ENCODE data around the gene ALDH1A1. TPM values are rescaled to one million over a fixed set of nuclear protein-coding genes. Genes with fewer than 3 reads are reported as not detected.

The ALDH1A1 gene
- total RNA-seq, 1 experiment from 2014 or later: not detected

DNA sequence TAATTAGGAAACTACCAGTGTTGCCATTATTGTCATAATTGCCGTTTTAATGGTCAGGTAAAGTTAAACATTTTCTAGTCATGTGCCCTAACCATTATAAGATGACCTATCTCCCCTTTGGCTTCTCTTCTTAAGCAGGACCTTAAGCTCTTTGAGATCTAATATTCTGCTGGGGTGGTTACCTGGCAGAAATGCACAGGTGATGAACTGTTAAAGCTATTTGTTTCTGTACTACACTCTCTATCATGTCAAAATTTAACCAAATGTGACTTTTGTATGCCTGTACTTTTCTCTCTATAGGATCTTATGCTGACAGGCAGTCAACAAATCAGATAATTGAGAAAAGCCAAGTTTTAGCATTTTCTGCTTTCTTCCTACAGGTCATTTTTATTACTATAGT, 23.3 kb downstream of the ALDH1A1 start:
- H3K27me3 ChIP-seq (replicated peaks): 0 out of 2 replicates have a peak, but pooled peaks cover 7% of the 10 kb centered on the region
- H3K36me3 ChIP-seq: no peaks in the 10 kb centered on the region
- H3K4me1 ChIP-seq (replicated peaks): no peaks in the 10 kb centered on the region
- H3K27ac ChIP-seq: no peak overlapping the region
- no peak overlapping the region for H3K4me3 ChIP-seq
- H3K9me3 ChIP-seq (replicated peaks): no peaks in the 10 kb centered on the region
- no peak for DNase-seq (ENCODE audit: low read depth in 1 of 2, low spot score in 2 of 2)

DNA sequence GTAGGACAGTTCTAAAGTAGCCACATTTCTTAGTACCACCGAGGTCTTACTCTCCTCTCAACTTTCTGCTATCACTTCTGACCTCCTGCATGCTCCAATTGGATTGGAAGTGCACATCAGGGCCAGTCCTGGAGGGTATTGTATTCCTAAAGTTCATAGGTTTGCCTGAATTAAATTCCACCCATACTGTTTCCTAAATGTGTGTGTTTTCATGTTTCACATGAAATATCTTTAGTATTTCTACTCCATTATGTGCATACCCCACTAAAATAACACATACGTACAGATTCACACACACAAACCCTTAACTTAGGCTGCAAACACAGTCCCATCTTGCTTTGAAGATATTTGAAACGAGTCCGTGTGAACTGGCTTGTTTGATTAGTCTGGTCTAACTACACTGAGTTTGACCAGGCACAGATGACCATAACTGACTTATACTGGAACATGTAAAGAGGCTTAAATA, 24.8 kb downstream of the ALDH1A1 start:
- Histone ChIP-seq H3K4me1 (replicated peaks) (no peaks in the 10 kb centered on the region), H3K27ac (no peak overlapping the region), H3K4me3 (no peak overlapping the region), H3K27me3 (replicated peaks) (0 out of 2 replicates have a peak, but pooled peaks cover 7% of the 10 kb centered on the region), H3K9me3 (replicated peaks) (no peaks in the 10 kb centered on the region), H3K36me3 (no peaks in the 10 kb centered on the region)
- DNase-seq (ENCODE audit: low read depth in 1 of 2, low spot score in 2 of 2): no peak

DNA sequence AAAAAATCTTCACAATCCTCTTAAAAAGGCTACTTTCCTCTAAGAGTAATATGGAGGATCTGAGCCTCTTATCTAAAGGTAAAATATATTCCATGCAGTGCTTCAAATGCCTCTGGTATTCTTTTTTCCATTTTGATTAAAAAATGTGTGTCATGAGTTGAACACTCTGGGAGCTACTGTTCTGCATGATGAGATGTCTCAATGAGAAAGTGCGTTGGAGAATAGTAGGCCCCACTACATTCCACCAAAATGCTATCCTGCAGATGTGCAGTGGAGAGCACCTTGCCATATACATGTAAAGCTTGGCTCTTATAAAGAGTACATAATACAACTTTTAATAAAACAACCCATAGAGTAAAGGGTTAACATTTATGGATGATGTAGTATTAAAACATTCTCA, 26.3 kb downstream of the ALDH1A1 start:
- Histone ChIP-seq H3K4me3 (no peak overlapping the region), H3K36me3 (no peaks in the 10 kb centered on the region), H3K27me3 (replicated peaks) (0 out of 2 replicates have a peak, but pooled peaks cover 7% of the 10 kb centered on the region), H3K9me3 (replicated peaks) (no peaks in the 10 kb centered on the region), H3K4me1 (replicated peaks) (no peaks in the 10 kb centered on the region), H3K27ac (no peak overlapping the region)
- no peak for DNase-seq (ENCODE audit: low read depth in 1 of 2, low spot score in 2 of 2)

DNA sequence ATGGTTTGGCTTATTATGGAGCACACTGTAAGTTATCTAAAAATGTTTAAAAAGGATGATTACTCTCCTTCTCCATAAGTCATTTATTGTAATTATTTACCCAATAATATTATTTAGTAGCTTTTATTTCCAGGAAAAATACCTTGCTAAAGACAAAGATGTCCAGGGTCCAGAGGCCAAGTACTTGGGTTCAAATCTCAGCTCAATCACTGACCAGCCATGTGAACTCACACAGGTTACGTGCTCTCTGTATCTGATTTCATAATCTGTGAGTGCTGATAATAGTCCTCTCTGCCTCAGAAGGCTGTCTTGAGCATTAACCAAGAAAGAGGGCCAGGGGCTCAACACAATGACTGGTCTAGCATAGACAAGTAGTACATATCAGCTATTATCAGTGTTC, 27.0 kb downstream of the ALDH1A1 start:
- Histone ChIP-seq H3K4me3 (no peak overlapping the region), H3K36me3 (no peaks in the 10 kb centered on the region), H3K9me3 (replicated peaks) (no peaks in the 10 kb centered on the region), H3K4me1 (replicated peaks) (no peaks in the 10 kb centered on the region), H3K27me3 (replicated peaks) (0 out of 2 replicates have a peak, but pooled peaks cover 7% of the 10 kb centered on the region), H3K27ac (no peak overlapping the region)
- no peak for DNase-seq (ENCODE audit: low read depth in 1 of 2, low spot score in 2 of 2)

DNA sequence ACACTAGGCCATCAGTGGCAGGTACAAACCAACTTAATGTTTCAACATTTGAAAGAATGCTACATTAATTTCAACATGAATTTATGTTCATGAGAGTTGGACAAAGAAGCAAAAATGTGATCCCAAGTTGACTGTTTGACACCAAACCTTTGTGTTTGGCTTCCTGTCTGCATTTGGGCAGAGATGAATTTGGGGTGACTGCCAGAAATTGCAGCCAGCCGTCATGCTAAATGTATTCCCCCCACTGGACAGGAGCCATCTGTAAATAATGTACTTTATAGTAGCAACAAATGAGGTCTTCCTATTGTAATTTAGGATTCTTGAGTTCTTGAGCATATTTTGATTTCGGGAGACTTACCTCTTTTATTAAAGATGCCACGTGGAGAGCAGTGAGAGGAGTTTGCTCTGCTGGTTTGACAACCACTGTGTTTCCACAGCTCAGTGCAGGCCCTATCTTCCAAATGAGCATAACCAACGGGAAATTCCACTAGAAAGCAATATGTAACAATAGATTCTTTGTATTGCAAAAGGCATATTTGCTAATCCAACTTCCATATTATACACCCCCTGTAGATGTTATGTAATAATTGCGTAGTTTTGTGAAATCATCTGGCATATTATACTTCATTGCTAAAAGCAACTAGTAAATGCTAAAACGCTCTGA, 27.6 kb downstream of the ALDH1A1 start:
- Histone ChIP-seq H3K27ac (no peak overlapping the region), H3K4me1 (replicated peaks) (no peaks in the 10 kb centered on the region), H3K36me3 (no peaks in the 10 kb centered on the region), H3K9me3 (replicated peaks) (no peaks in the 10 kb centered on the region), H3K4me3 (no peak overlapping the region), H3K27me3 (replicated peaks) (0 out of 2 replicates have a peak, but pooled peaks cover 10% of the 10 kb centered on the region)
- DNase-seq (ENCODE audit: low read depth in 1 of 2, low spot score in 2 of 2): no peak

DNA sequence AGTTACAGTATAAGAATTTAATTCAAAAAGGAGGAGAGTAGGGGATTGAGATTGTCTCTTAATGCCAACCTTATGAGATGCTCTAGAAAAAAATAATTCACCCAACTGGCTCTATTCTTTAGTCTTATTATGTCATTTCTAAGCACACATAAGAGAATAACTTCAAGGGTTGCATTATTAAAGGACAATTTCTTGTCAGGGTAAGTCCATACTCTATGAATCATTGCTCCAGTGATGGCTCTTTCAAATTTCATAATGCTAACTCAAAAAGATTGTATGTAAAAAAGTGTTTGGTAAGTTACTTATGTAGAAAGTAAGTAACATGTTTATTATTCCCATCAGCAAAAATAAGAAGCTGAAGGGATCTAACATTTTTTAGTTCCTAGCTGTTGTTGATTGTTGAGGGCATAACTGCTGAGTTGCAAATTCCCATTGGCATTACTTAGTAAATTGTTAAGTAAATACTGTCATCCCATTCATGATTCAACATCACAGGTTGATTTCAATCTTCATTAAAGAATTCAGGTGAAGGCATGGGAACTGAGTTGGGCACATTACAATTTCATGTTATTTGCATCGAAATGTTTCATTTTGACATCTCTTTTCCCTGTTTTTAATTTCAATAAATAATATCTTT, 28.6 kb downstream of the ALDH1A1 start:
- Histone ChIP-seq H3K36me3 (no peaks in the 10 kb centered on the region), H3K4me1 (replicated peaks) (no peaks in the 10 kb centered on the region), H3K9me3 (replicated peaks) (no peaks in the 10 kb centered on the region), H3K27ac (no peak overlapping the region), H3K4me3 (no peak overlapping the region), H3K27me3 (replicated peaks) (0 out of 2 replicates have a peak, but pooled peaks cover 5% of the 10 kb centered on the region)
- no peak for DNase-seq (ENCODE audit: low read depth in 1 of 2, low spot score in 2 of 2)

DNA sequence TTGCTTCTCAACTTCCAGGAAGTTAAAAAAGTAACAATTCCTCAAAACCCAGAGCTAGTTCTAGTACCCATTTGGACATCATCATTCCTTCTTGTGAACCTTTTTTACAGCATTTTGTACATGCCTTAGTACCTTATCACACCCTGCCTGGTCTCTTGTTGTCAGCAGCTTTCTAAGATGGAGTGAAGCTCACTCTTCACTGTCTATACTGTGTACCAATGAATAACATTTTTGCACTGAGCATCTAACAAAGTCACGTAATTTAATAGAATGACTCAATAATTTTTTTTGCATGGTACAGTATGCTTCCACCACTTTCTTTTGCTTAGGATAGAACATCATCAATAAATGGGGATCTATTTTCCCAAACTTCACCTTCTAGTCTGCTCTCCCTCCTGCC, 29.8 kb downstream of the ALDH1A1 start:
- H3K9me3 ChIP-seq (replicated peaks): no peaks in the 10 kb centered on the region
- H3K36me3 ChIP-seq: no peaks in the 10 kb centered on the region
- H3K4me1 ChIP-seq (replicated peaks): no peaks in the 10 kb centered on the region
- 0 out of 2 replicates have a peak, but pooled peaks cover 3% of the 10 kb centered on the region for H3K27me3 ChIP-seq (replicated peaks)
- H3K4me3 ChIP-seq: no peak overlapping the region
- DNase-seq (ENCODE audit: low read depth in 1 of 2, low spot score in 2 of 2): no peak
- H3K27ac ChIP-seq: no peak overlapping the region

DNA sequence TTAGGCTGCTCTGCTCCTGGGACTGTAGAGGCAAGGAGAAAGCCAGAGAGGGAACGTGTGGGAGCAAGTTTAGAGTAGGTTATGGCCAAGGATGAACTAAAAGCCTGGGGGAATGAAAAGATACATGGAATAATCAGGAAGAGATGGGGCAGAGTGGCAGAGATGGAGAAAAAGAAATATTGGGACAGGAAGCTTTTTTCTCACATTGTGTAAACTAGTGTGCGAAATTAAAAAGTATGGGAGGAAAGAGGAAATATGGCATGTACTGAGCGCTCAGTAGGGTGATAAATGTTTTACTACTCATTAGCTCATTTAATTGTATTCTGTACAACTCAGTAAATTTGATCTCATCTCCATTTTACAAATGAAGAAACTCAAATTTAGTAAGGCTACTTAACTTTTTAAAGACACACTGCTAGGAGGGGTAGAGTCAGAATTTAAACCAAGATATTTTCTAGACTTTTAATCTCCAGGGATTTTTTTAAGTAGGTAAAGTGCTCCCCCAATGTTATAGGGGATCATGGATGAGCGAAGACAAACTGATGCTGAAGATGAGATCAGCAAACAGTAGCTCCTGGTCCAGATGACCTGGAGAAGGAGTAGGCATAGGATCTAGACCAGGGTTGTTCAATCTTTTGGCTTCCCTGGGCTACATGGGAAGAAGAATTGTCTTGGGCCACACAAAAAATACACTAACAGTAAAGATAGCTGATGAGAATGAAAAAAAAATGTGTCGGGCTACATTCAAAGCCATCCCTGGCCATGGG, 30.8 kb downstream of the ALDH1A1 start:
- Histone ChIP-seq H3K27me3 (replicated peaks) (0 out of 2 replicates have a peak, but pooled peaks cover 3% of the 10 kb centered on the region), H3K9me3 (replicated peaks) (no peaks in the 10 kb centered on the region)
- DNase-seq (ENCODE audit: low read depth in 1 of 2, low spot score in 2 of 2): no peak

DNA sequence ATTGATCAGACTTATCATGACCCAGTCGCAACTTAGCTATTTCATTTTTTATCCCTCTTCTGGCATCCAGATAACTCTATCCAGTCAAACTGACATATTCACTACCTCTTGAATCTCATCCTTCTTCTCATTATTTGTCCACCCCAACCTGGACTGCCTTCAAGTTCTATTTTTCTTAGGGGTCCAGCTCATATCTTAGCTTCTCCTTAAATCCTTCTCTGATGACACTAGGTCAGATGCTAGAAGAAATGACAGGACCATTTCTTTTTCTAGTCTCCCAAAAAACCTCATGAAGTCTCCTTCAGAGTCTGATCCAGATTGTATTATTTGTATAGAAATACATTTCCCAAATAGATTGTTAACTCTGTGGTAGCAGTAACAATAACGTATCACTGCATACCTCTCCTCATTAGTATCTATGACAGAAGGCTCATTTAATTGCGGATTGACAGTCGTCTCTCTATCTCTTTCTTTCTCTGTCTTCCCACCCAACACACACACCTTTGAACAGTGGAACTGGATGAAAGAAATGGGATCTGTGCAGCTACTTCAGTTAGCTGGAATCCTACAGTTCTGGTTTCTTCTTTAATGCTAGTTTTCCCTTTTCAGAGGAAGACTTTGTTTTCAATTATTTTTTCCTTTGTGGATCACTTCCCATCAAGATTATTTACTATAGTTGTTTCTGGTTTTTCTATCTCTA, 33.5 kb downstream of the ALDH1A1 start:
- no peak for DNase-seq (ENCODE audit: low read depth in 1 of 2, low spot score in 2 of 2)
- Histone ChIP-seq H3K4me3 (no peak overlapping the region), H3K27ac (no peak overlapping the region), H3K4me1 (replicated peaks) (no peaks in the 10 kb centered on the region), H3K36me3 (no peaks in the 10 kb centered on the region), H3K27me3 (replicated peaks) (0 out of 2 replicates have a peak, but pooled peaks cover 3% of the 10 kb centered on the region), H3K9me3 (replicated peaks) (no peaks in the 10 kb centered on the region)

More for the DNA sequence above, 30.8 kb downstream of the ALDH1A1 start:
- Histone ChIP-seq H3K4me3 (no peak overlapping the region), H3K27ac (no peak overlapping the region), H3K4me1 (replicated peaks) (no peaks in the 10 kb centered on the region), H3K36me3 (no peaks in the 10 kb centered on the region)

DNA sequence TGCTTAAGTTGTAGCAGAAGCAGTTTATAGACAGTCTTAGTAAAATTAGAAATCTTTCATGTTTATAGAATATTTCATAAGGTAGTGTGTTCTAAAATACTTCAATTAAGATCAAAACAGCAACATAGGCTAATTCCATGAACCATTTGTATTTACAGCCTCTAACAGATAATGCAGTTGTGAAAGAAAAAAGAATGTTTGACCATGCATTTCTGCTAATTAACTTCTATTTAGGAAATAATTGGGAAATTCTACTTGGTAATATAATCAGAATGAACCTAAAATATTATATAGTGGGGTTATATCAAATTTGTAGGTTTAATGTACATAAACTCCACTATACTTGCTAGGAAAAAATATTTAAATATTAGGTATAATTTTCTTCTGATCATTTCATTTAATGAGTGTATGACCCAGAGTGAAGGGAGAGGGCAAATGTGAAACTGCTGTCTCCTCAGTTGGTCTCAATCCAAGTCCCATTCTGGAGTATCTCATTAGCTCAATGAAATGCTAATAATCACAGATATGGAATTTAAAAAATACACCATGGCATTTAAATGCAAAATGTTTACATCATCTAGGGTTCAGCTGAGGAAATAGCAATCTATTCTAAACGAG, 34.9 kb downstream of the ALDH1A1 start:
- no peak overlapping the region for H3K27ac ChIP-seq
- no peak overlapping the region for H3K4me3 ChIP-seq
- H3K36me3 ChIP-seq: no peaks in the 10 kb centered on the region
- no peak for DNase-seq (ENCODE audit: low read depth in 1 of 2, low spot score in 2 of 2)
- H3K9me3 ChIP-seq (replicated peaks): no peaks in the 10 kb centered on the region
- 0 out of 2 replicates have a peak, but pooled peaks cover 3% of the 10 kb centered on the region for H3K27me3 ChIP-seq (replicated peaks)
- no peaks in the 10 kb centered on the region for H3K4me1 ChIP-seq (replicated peaks)

DNA sequence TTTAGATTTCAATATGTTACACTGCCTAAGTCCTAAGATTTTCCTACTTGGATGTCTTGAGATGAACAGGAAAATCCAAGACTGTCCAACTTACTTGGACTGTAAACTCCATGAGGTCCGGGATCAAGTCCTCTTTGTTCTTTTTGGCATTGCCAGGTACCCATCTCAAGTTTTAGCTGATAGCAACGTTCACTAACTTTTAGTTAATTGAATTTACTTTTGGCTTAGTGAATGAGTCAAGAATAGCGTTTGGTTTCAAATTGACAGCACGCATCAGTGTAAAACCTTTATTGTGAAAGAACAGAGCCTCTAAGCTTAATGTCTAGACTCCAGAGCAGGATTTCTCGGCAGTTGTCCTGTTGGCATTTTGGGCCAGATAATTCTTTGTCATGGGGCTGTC, 37.2 kb downstream of the ALDH1A1 start:
- H3K27me3 ChIP-seq (replicated peaks): 0 out of 2 replicates have a peak, but pooled peaks cover 3% of the 10 kb centered on the region
- no peaks in the 10 kb centered on the region for H3K9me3 ChIP-seq (replicated peaks)
- H3K27ac ChIP-seq: no peak overlapping the region
- H3K4me3 ChIP-seq: no peak overlapping the region
- no peaks in the 10 kb centered on the region for H3K4me1 ChIP-seq (replicated peaks)
- H3K36me3 ChIP-seq: no peaks in the 10 kb centered on the region
- no peak for DNase-seq (ENCODE audit: low read depth in 1 of 2, low spot score in 2 of 2)

DNA sequence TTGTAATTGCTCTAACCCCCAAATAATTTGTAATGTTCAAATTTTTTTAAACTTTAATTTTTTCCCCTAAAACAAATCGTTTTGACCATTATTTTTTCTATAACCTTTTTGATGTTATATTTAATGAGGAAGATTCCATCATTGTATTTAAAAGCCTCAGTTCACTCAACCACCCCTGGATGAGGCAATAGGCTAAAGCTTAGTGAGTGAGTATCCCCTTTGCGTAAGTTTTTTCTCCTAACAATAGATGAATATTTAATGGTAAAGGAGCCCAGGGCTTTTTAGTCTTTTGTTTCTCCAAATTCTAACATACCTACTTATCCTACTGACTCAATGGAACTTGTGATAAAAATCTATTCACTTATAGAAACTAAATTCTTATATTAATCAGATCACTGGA, 38.1 kb downstream of the ALDH1A1 start:
- DNase-seq (ENCODE audit: low read depth in 1 of 2, low spot score in 2 of 2): no peak
- Histone ChIP-seq H3K9me3 (replicated peaks) (no peaks in the 10 kb centered on the region), H3K27me3 (replicated peaks) (no peaks in the 10 kb centered on the region), H3K36me3 (no peaks in the 10 kb centered on the region), H3K4me1 (replicated peaks) (no peaks in the 10 kb centered on the region), H3K4me3 (no peak overlapping the region), H3K27ac (no peak overlapping the region)

DNA sequence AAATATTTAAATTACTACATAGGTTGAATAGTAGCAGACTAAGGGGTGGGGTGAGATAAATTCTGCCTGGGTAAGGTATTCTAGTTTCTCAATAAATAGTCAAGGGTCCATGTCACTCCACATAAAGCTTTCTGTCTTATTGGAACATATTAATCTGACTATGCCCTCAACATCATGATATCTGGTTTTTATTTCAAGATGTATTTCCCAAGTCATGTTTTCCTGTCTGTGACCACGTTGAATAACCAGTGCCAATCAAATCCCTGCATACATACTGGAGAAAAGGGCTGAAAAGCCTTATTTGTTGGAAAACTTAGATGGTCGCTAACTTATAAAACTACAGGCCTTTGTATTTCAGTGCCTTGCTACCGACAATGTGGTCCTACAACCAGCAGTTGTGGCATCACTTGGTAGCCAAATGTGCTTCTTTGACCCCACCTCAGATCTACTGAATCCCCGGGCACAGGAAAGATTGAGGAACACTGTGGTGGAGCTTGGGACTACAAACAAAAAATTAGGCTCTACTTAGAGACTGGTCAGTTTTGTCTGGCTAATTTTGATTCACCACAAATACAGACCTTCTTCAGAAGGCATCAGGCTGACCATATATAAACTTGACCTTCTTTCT, 39.4 kb downstream of the ALDH1A1 start:
- Histone ChIP-seq H3K27ac (no peak overlapping the region), H3K4me3 (no peak overlapping the region), H3K9me3 (replicated peaks) (no peaks in the 10 kb centered on the region), H3K27me3 (replicated peaks) (no peaks in the 10 kb centered on the region), H3K36me3 (no peaks in the 10 kb centered on the region), H3K4me1 (replicated peaks) (no peaks in the 10 kb centered on the region)
- DNase-seq (ENCODE audit: low read depth in 1 of 2, low spot score in 2 of 2): no peak

All from SJSA1 (cell line).